GM19452 (cell line): ENCODE measurements around the gene C14orf119.

Experiments used
- ATAC-seq: cut with Tn5 transposase; IDR thresholded peaks from one replicate; pipeline ENCODE4 v1.9.1; 2021; ENCODE audit not compliant: unreplicated experiment

Gene C14orf119

GRCh38 chr14:23124337-23124954 is 29.1 kb downstream of the C14orf119 start:
- ATAC-seq, result no peak

GRCh38 chr14:23125011-23125410 is 29.7 kb downstream of the C14orf119 start:
- no peak for ATAC-seq

DNA sequence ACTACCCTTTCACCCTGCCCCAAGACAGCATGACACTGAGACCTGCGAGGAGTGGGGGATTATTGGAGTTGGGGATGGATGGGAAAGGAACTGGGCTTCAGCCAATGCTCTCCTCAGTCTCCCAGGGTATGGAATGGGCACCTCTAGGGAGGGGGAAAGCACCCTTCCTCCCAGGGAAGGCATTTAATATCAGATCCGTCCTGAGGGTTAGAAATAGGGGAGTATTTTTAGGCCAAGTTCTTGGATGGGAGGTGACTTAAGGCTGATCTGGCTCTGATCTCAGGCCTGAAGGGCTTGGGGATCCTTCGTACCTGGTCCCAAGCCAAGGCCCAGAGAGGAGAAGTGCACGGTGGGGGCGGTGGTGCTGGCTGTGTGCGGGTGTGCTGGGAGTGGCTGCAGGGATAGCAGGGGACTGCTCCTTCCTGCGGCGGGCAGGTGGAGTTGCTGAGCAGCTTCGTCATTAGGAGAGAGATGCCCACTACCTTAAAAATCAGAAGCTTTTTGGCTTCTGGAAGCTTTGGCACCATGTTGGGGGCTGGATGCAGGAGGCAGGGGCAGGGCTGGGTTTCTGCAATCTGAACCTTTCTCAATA is 30.7 kb downstream of the C14orf119 start:
- ATAC-seq, result no peak

DNA sequence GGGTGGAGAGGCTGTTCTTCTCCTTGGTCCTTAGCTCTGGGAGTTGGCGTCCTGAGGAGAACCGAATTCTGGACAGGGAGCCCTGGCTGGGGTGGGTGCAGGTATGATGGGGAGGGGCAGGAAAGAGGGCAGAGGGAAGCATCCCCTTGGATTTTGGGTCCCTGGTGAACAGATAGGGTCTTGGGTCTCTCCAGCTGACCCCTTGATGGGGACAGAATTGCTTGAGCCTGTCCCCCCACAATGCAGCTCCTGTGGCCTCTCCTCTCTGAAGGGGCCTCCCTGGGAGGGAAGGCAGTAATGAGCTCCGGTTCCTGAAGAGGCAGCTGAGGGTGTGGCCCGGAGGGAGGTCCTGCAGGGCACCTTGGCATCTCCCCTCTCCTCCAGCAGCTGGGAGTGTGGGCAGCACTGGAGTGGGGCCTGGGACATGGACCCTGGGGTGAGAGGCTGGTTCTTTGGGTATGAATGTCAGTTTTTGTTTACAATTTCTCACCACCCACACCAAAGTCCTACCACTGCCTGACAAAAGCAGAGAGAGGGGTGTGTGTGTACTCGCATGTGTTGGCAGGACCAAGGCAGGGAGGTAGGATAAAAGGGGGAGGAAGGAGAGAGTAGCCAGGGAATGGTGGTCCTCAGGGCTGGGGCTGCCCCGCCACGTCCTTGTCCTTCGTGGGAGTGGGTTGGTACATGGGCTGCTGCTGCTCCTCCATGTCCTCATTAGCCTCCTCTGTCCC is 31.4 kb downstream of the C14orf119 start:
- no peak for ATAC-seq

- ATAC-seq, result no peak
These were observed 32.6 kb downstream of the C14orf119 start for GRCh38 chr14:23127861-23128260.

DNA sequence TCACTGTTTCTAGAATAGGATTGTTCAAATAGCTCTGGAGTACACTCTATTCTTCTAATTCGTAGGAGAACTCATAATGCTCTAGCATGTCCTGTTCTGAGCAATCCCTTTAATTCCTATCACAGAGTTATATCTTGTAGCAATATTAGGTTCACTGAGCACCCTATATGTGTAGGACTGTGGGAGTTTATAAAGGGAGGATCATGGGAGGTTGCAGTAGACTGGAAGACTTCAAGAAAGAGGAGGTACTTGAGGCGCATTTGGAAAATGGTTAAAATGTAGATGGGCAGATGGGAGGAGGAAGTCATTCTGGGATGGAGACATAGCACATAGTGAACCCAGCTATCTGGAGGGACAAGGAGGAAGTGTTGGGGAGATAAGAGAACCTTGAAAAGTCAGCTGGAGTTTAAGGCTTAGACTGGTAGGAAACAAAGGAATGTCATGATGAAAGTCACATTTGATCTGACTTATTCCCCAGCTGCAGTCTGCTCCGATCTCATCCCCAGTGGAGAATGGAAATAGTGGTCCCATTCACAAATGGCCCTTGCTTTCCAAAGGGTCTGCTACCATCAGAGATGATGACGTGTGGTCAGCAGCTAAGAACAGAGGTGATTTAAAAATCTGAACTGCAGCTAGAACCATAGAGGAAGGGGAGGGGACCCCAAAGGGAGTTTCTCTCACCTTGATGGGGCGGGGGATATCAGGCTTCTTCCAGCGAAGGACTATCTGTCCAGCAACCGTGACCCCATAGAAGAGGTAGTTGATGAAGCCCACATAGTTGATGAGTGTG is 33.9 kb downstream of the C14orf119 start:
- no peak for ATAC-seq

DNA sequence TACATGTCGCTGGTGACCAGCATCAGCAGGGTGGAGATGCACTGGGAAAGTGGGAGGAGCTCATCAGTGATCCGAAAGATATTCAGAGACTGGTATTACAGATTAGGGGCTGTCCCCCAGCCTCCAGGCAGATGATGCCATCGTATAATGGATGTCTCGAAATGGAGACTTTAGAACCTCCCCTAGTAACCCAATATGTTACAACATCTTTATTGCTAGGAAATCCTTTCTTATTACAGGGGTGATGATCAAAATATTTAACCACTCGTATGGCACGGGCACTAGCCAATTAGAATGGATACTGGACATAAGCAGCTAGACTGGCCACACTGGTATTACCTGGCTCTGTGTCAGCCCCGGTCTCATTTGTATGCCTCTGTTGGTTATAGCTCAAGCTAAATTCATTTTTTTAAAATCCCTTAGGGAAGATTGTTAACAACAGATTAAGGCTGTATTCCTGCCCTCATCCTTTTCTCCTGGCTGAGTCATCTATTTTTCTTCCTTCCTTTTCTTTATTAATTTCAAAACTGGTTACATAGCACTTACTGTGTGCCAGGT is 34.5 kb downstream of the C14orf119 start:
- ATAC-seq, result no peak

DNA sequence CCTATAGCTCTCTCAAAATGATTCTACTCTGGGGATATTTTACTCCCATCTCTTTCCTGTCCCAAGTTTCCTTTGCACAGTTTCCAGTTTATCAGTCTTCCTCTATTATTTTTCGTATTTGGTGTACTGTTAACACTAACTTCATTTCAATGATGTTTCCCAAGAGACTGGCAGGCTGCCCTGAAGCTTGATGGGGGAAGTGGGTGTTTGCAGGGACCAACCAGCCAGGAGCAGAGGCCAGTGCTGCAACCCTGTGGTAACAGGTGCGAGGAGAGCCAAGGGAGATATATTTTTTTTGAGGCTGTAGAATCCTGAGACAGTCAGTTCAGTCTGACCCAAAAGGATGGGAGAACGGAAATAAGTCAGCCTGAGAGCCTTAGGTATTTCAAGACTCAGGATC is 35.6 kb downstream of the C14orf119 start:
- ATAC-seq, result no peak

DNA sequence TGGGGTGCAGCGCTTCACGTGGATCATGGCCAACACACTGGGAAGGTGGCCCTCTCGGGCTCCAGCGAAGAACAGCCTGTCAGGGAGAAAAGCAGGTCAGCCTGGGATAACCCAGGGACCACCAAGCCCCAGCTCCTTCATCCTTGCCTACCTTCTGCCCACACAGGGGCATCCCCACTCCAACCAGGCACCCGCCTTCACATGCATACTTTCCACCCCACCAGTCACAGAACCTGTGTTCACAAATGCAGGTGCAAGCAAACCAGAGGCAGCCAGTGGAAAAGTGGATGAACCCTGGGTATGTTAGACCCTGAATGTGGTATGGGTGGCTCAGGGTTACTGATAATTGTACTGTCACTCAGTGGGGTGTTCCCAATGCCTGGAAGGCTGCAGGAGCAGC is 36.2 kb downstream of the C14orf119 start:
- no peak for ATAC-seq

GRCh38 chr14:23132970-23133369 is 37.7 kb downstream of the C14orf119 start:
- ATAC-seq, result no peak

DNA sequence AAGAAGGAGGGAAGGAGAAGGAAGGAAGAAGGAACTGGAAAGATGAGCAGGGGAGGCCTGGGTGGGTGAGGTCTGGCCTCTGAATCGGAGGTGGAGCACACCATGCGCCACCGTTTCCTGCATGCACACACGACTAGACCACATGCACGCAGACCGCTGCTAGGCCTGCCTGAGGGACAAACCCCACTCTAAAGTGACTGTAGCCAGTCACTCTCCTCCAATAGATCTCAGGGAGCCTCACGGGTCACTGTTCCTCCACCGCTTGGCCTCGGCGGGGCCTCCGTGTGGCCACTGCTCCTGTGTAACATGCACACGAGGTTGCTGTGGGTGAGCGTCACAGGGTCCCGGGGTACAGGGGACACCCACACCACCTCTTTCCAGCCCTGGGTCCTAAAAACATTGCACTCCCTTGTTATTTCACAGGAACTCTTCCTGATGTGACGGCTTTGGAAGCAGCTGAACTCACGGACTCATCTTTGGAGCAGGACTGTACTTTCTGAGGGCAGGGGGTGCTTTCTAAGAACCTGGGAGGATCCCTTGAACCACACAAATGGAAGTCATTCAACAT is 41.3 kb downstream of the C14orf119 start:
- ATAC-seq, result no peak

- ATAC-seq, result no peak
These were observed 42.0 kb downstream of the C14orf119 start for GRCh38 chr14:23137192-23137812.

DNA sequence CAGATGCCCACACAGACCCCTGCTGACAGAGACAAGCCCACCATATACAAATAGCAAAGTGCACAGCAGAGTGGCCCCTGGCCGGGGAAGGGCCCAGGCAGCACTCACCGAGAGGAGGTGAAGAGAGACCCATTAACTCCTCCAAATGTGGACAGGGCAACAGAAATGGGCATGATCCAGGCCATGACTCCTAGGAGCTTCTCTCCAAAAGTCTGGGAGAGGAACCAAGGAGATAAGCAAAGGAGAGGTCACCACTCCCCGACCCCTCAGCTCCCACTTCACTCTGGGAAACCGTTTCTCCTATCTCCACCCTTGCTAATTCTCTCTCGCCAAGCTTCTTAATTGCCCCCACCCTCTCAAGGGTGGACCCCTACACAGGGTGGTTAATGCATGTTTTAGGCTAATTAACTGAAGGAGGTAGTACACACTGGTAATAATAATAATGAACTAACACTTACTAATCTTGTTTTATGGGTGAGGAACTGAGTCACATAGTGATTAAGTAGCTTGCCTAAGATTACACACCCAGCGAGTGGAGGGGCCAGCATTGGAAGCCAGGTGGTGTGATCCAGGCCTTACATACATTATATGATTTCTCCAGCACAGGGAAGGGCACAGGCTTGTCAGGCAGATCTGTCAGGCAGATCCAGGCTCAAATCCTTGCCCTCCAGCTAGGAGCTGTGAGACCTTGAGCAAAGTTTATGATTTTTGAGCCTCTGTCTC is 42.7 kb downstream of the C14orf119 start:
- no peak for ATAC-seq

DNA sequence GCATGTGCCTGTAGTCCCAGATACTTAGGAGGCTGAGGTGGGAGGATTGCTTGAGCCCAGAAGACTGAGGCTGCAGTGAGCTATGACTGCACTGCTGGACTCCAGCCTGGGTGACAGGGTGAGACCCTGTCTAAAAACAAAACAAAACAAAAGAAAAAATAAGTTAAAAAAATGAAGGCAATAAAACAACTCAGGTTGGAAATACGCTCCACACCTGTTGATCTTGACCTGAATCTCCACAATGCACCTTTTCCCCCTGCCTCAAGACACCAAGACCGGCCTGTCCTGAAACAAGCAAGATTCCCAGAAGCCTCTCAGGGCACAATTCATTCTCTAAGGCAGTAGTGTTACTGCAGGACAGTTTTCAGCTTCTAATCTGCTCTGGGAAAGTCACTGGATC is 44.6 kb downstream of the C14orf119 start:
- no peak for ATAC-seq

- no peak for ATAC-seq
These were observed 45.1 kb downstream of the C14orf119 start for GRCh38 chr14:23140371-23140770.

DNA sequence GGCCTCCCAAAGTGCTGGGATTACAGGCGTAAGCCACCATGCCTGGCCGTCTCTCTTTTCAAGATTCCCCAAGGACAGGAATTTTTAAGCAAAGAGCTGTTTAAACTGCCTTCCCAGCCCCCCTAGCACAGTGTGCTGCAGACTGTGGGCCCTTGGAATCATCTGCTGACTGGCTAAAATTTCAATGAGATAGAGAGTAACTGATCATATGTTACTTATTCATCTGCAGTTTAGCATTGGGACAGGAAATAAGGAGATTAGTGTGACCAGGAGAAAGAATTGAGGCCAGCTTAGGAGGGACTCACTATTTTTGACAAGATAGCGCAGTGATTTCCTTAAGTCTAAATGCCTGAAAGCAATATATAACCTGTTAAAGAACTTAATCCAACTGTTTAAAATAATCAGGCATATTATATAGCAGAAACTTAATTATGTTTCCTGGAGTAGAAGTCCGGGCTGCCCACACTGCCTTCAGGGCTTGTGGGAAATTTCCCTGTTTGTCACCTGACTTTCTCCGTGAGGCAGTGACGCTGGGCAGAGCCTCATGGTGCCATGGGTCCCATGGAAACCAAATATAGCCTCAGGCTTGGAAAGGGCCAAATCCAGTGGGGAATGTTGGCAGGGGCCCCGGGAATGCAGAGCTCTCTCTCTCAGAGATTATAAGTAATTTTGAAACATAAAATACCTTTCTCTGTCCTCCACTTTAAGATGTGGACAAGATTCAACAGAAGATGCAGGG is 46.6 kb downstream of the C14orf119 start:
- no peak for ATAC-seq

GRCh38 chr14:23142826-23143225 is 47.5 kb downstream of the C14orf119 start:
- ATAC-seq, result no peak

GRCh38 chr14:23143911-23144310 is 48.6 kb downstream of the C14orf119 start:
- ATAC-seq, result no peak

- ATAC-seq, result no peak
These were observed 50.6 kb downstream of the C14orf119 start for GRCh38 chr14:23145794-23146350.
